IMR-90 (cell line): ENCODE measurements around the gene ZCCHC3. TPM values are rescaled to one million over a fixed set of nuclear protein-coding genes. Genes with fewer than 3 reads are reported as not detected.

Experiments
- ATAC-seq: fragments of 200-7000 bp; cut with Tn5 transposase; 2 replicates; pipeline ENCODE4 v1.9.1; 2020; ENCODE audit warnings: low read depth, mild to moderate bottlenecking, moderate library complexity
- BruUV-seq: library from RNA; stranded (reverse); fragments of 400-500 nt; replicated peaks from 2 replicates; lab custom pipeline; 2021; lab: Mats Ljungman, UMichigan
- CTCF ChIA-PET: fragments of 300-600 bp; formaldehyde crosslinking; extraction: SDS; loops from one replicate; lab custom pipeline; 2021; ENCODE audit warnings: antibody characterized with exemption; lab: Yijun Ruan, JAX
- POLR2A ChIA-PET: fragments of 300-600 bp; sonication (Branson Sonifier 250); formaldehyde crosslinking; loops from one replicate; lab custom pipeline; 2022; ENCODE audit warnings: antibody characterized with exemption; ENCODE audit not compliant: unreplicated experiment; lab: Charles Lee
- DNase-seq: peaks from one replicate; pipeline ENCODE4 v3.0.0; 2013
- H2AFZ ChIP-seq: replicated peaks from 2 replicates; pipeline ENCODE3; 2013; ENCODE audit warnings: low read length, mild to moderate bottlenecking; ENCODE audit not compliant: poor library complexity
- H2AK5ac ChIP-seq: 2 replicates; pipeline ENCODE4 v1.6.1; 2013; ENCODE audit warnings: low read depth, low read length, inconsistent platforms
- H2AK9ac ChIP-seq: replicated peaks from 2 replicates; pipeline ENCODE3; 2013; ENCODE audit warnings: mild to moderate bottlenecking, low read depth, low read length, moderate library complexity; ENCODE audit not compliant: poor library complexity
- H2BK120ac ChIP-seq: 2 replicates; pipeline ENCODE4 v1.6.1; 2013; ENCODE audit warnings: low read depth, low read length, inconsistent platforms
- H2BK15ac ChIP-seq: 3 replicates; pipeline ENCODE4 v1.6.1; 2013; ENCODE audit warnings: low read depth, low read length, inconsistent platforms
- H2BK20ac ChIP-seq: 2 replicates; pipeline ENCODE4 v1.6.1; 2013; ENCODE audit warnings: low read depth, mild to moderate bottlenecking, inconsistent platforms, low read length, moderate library complexity
- H2BK5ac ChIP-seq: 2 replicates; pipeline ENCODE4 v1.6.1; 2013; ENCODE audit warnings: mild to moderate bottlenecking, low read depth, low read length, inconsistent platforms; ENCODE audit not compliant: poor library complexity, severe bottlenecking
- H3K14ac ChIP-seq: replicated peaks from 2 replicates; pipeline ENCODE4 v1.6.1; 2013; ENCODE audit warnings: low read depth, low read length, inconsistent platforms
- H3K18ac ChIP-seq: 2 replicates; pipeline ENCODE4 v1.6.1; 2013; ENCODE audit warnings: low read depth, low read length, control low read depth
- H3K23ac ChIP-seq: 2 replicates; pipeline ENCODE4 v1.6.1; 2013; ENCODE audit warnings: low read depth, low read length, inconsistent platforms
- H3K27ac ChIP-seq: 2 replicates; pipeline ENCODE4 v1.5.1; 2013; ENCODE audit warnings: mild to moderate bottlenecking, control low read depth, low read length; ENCODE audit not compliant: insufficient read depth
- H3K27me3 ChIP-seq: 2 replicates; pipeline ENCODE4 v1.6.1; 2013; ENCODE audit warnings: low read length; ENCODE audit not compliant: control insufficient read depth, insufficient read depth
- H3K36me3 ChIP-seq: 2 replicates; pipeline ENCODE4 v1.6.1; 2013; ENCODE audit warnings: low read length, mixed read lengths; ENCODE audit not compliant: control insufficient read depth, insufficient read depth
- H3K4ac ChIP-seq: 2 replicates; pipeline ENCODE4 v1.6.1; 2013; ENCODE audit warnings: low read depth, low read length, inconsistent platforms
- H3K4me1 ChIP-seq: 2 replicates; pipeline ENCODE4 v1.6.1; 2013; ENCODE audit warnings: low read length, mixed read lengths; ENCODE audit not compliant: control insufficient read depth, insufficient read depth
- H3K4me2 ChIP-seq: 2 replicates; pipeline ENCODE4 v1.6.1; 2013; ENCODE audit warnings: low read depth, mild to moderate bottlenecking, control low read depth, low read length, moderate library complexity
- H3K4me3 ChIP-seq: 2 replicates; pipeline ENCODE4 v1.5.1; 2013; ENCODE audit warnings: low read depth, mild to moderate bottlenecking, control low read depth, low read length, moderate library complexity; ENCODE audit not compliant: insufficient read depth
- H3K56ac ChIP-seq: 2 replicates; pipeline ENCODE4 v1.6.1; 2013; ENCODE audit warnings: low read length, inconsistent platforms; ENCODE audit not compliant: insufficient read depth; ENCODE audit errors: extremely low read depth
- H3K79me1 ChIP-seq, 2 experiments: 2 replicates each; pipeline ENCODE4 v1.6.1; 2013; ENCODE audit warnings: low read length in 2 of 2, inconsistent platforms in 1 of 2, low read depth in 1 of 2
- H3K9ac ChIP-seq: 2 replicates; pipeline ENCODE4 v1.6.1; 2013; ENCODE audit warnings: low read depth, low read length, control low read depth
- H3K9me1 ChIP-seq: 2 replicates; pipeline ENCODE4 v1.6.1; 2013; ENCODE audit warnings: low read length, inconsistent platforms; ENCODE audit not compliant: insufficient read depth
- H3K9me3 ChIP-seq: 2 replicates; pipeline ENCODE4 v1.6.1; 2013; ENCODE audit warnings: low read length; ENCODE audit not compliant: control insufficient read depth, insufficient read depth
- H4K20me1 ChIP-seq: 2 replicates; pipeline ENCODE4 v1.6.1; 2013; ENCODE audit warnings: low read length, inconsistent platforms; ENCODE audit not compliant: insufficient read depth
- H4K5ac ChIP-seq: 2 replicates; pipeline ENCODE4 v1.6.1; 2013; ENCODE audit warnings: mild to moderate bottlenecking, low read depth, low read length, control low read depth
- H4K8ac ChIP-seq, 2 experiments: 2 replicates each; pipeline ENCODE4 v1.6.1; 2013; ENCODE audit warnings: low read depth in 2 of 2, low read length in 2 of 2, control low read depth in 1 of 2, inconsistent platforms in 1 of 2
- H4K91ac ChIP-seq: 2 replicates; pipeline ENCODE4 v1.6.1; 2013; ENCODE audit warnings: low read depth, low read length, inconsistent platforms; ENCODE audit not compliant: insufficient read depth
- CHD1 ChIP-seq: IDR thresholded peaks from 2 replicates; pipeline ENCODE4 v1.6.1; 2012; ENCODE audit warnings: low read depth, low read length, improper control_type of control experiment
- FOS ChIP-seq: fragments of 150-350 bp; IDR thresholded peaks from 2 replicates; pipeline ENCODE4 v1.6.1; 2016; ENCODE audit warnings: low read depth, low read length
- NFE2L2 ChIP-seq: fragments of 150-350 bp; IDR thresholded peaks from 2 replicates; pipeline ENCODE4 v1.6.1; 2016; ENCODE audit warnings: low read depth, mild to moderate bottlenecking, low read length
- POLR2A ChIP-seq: IDR thresholded peaks from 2 replicates; pipeline ENCODE4 v1.6.1; 2012; ENCODE audit warnings: mild to moderate bottlenecking, low read depth, low read length
- RAD21 ChIP-seq: IDR thresholded peaks from 2 replicates; pipeline ENCODE4 v1.6.1; 2012; ENCODE audit warnings: low read length, improper control_type of control experiment
- RCOR1 ChIP-seq: IDR thresholded peaks from 2 replicates; pipeline ENCODE4 v1.6.1; 2012; ENCODE audit warnings: mild to moderate bottlenecking, low read length, improper control_type of control experiment; ENCODE audit not compliant: insufficient replicate concordance
- RFX5 ChIP-seq: IDR thresholded peaks from 2 replicates; pipeline ENCODE4 v1.8.0; 2012; ENCODE audit warnings: low read depth, mild to moderate bottlenecking, low read length, moderate library complexity
- WGBS, 2 experiments: methylation state at CpG; one replicate each; pipeline versions ENCODE4 v1.1.5 to v1.1.7; 2013; ENCODE audit warnings: missing lambda C conversion rate in 2 of 2; ENCODE audit not compliant: insufficient read length in 1 of 2; ENCODE audit errors: extremely low coverage in 2 of 2; 5-methylcytosine and 5-hydroxymethylcytosine counted together
- dilution Hi-C: fragments of 300-500 bp; cut with HindIII; formaldehyde crosslinking; loops from one replicate; pipeline ENCODE4 v1.14.3; 2018; ENCODE audit warnings: low sequenced_read_pairs; ENCODE audit not compliant: unreplicated experiment
- in situ Hi-C: fragments of 300-500 bp; cut with MboI; formaldehyde crosslinking; loops from 3 replicates; pipeline ENCODE4 v1.14.3; 2019; ENCODE audit warnings: low sequenced_read_pairs, inconsistent platforms, mixed read lengths
- intact Hi-C: fragments of 100-400 bp; cut with micrococcal nuclease; formaldehyde crosslinking; loops from 2 replicates; pipeline ENCODE4 v1.10.0; 2022
- polyA plus RNA-seq, 3 experiments: library from polyadenylated mRNA; depleted of rRNA; stranded (reverse); fragments of >200 nt; gene quantifications; 2 replicates each; pipeline ENCODE4 v1.2.3, GENCODE V29; 2012; ENCODE audit warnings: low replicate concordance in 1 of 3
- total RNA-seq: library from RNA; depleted of rRNA; stranded (reverse); fragments of >200 nt; gene quantifications from 2 replicates; pipeline ENCODE4 v1.2.3, GENCODE V29; 2012
- TF ChIP-seq, protein P1 (sequence below): conservative IDR thresholded peaks from 2 replicates; pipeline ENCODE4 v1.5.1; 2012; ENCODE audit warnings: mild to moderate bottlenecking, low read depth, low read length, improper control_type of control experiment

Gene ZCCHC3
- total and polyA plus RNA-seq, 2 of the 4 experiments (the other 2 are of a cell fraction) = 8.2 to 10.9 TPM

DNA sequence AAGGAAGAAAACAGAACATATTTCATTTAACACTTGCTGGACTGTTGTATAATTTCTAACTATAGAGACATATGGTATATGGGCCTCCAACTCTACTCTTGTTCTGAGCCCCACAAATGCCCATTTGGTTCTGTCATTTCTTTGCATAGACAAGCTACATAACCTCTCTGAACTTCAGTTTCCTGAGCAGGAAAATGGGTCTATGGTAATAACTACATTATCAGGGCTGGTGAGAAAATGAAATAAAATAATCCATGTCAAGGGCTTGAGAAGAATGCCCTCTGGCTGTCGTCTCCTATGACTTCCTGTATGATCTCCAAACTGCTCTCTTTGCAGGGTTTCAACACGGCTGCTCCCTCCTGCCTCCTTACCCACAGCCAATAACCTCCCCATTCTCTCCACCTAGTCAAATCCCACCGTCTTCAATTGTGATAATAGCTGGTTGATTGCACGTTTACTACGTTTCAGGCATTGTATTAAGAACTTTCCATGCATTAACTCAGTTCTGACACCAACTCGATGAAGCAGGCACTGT is 12.0 kb downstream of the ZCCHC3 start:
- H3K27ac ChIP-seq = peak overlapping the region; percentile 82
- H3K4me1 ChIP-seq = peaks cover 9% of the 10 kb centered on the region
- DNase-seq (peak; percentile 29), ATAC-seq (peak; percentile 6)
- H4K5ac ChIP-seq = peak overlapping the region; percentile 87
- peak overlapping the region; percentile 61; the same call in 2 of the 3 replicates for H2BK15ac ChIP-seq
- H3K4me3 ChIP-seq = peak overlapping the region; percentile 41
- H3K56ac ChIP-seq = peak overlapping the region; percentile 75
- no peaks in the 10 kb centered on the region for H4K20me1 ChIP-seq
- in situ Hi-C loops (no loop called here), intact Hi-C loops (no loop called here), dilution Hi-C loops (no loop called here)
- peak overlapping the region; percentile 70 for H2AK9ac ChIP-seq
- no TSS peak for BruUV-seq
- peak overlapping the region; percentile 93 for H2BK120ac ChIP-seq
- H3K18ac ChIP-seq = peak overlapping the region; percentile 82
- peak overlapping the region; percentile 75 for H2BK20ac ChIP-seq
- H3K27me3 ChIP-seq = no peaks in the 10 kb centered on the region
- TF ChIP-seq NFE2L2 (no peak), RCOR1 (no peak), POLR2A (no peak), RFX5 (no peak), FOS (no peak), CHD1 (no peak), RAD21 (no peak)
- TF ChIP-seq, protein P1, sequence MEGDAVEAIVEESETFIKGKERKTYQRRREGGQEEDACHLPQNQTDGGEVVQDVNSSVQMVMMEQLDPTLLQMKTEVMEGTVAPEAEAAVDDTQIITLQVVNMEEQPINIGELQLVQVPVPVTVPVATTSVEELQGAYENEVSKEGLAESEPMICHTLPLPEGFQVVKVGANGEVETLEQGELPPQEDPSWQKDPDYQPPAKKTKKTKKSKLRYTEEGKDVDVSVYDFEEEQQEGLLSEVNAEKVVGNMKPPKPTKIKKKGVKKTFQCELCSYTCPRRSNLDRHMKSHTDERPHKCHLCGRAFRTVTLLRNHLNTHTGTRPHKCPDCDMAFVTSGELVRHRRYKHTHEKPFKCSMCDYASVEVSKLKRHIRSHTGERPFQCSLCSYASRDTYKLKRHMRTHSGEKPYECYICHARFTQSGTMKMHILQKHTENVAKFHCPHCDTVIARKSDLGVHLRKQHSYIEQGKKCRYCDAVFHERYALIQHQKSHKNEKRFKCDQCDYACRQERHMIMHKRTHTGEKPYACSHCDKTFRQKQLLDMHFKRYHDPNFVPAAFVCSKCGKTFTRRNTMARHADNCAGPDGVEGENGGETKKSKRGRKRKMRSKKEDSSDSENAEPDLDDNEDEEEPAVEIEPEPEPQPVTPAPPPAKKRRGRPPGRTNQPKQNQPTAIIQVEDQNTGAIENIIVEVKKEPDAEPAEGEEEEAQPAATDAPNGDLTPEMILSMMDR = 0 out of 2 replicates have a peak, but pooled peaks have one; percentile 10
- H2BK5ac ChIP-seq = peak overlapping the region; percentile 94
- H3K9me1 ChIP-seq = peaks cover 7% of the 10 kb centered on the region; the same call in 1 of the 2 replicates
- peak overlapping the region; percentile 44 for H3K9ac ChIP-seq
- ChIA-PET POLR2A (no interaction called here), CTCF (interaction anchor here (0.8 kb wide), 1 partner anchor 11 kb away, joined by 3 read pairs; no protein-coding TSS in a partner anchor)
- H2AFZ ChIP-seq = peak overlapping the region; percentile 85
- H4K8ac ChIP-seq = peak overlapping the region; percentile 45 to 85
- peak overlapping the region; percentile 9; the same call in 1 of the 2 replicates for H2AK5ac ChIP-seq
- peak overlapping the region; percentile 95 for H3K14ac ChIP-seq
- no CpG with 5 or more reads among the region's 6 CpGs for WGBS, 2 experiments
- H3K23ac ChIP-seq = peak overlapping the region; percentile 95
- peak overlapping the region; percentile 94 for H3K4ac ChIP-seq
- H4K91ac ChIP-seq = peak overlapping the region; percentile 88
- H3K79me1 ChIP-seq = peaks cover 0 to 4% of the 10 kb centered on the region in 2 experiments; a peak in 1 of 4 replicates
- H3K4me2 ChIP-seq = peak overlapping the region; percentile 88
- no peaks in the 10 kb centered on the region for H3K9me3 ChIP-seq
- H3K36me3 ChIP-seq = no peaks in the 10 kb centered on the region
